KOPT-K1 (cell line): ENCODE results near the gene PWWP2B.

ENCODE experiments used
- H3K27ac ChIP-seq: fragments of 200-600 bp; sonication (generic); 2 replicates; pipeline ENCODE4 v1.5.1; 2016; ENCODE audit warnings: antibody characterized with exemption, mild to moderate bottlenecking, low read depth, low read length; ENCODE audit not compliant: poor library complexity, severe bottlenecking
- H3K36me3 ChIP-seq: fragments of 200-600 bp; sonication (generic); 2 replicates; pipeline ENCODE4 v1.5.1; 2017; ENCODE audit warnings: antibody characterized with exemption, mild to moderate bottlenecking, low read length, moderate library complexity; ENCODE audit not compliant: insufficient read depth
- H3K9me3 ChIP-seq: fragments of 200-600 bp; sonication (generic); 2 replicates; pipeline ENCODE4 v1.5.1; 2017; ENCODE audit warnings: antibody characterized with exemption, low read length, mild to moderate bottlenecking; ENCODE audit not compliant: insufficient read depth, poor library complexity, severe bottlenecking

PWWP2B gene

GRCh38 chr10:132392811-132393694, 3.9 kb upstream of the PWWP2B start:
- Histone ChIP-seq H3K27ac (no peak overlapping the region), H3K36me3 (no peaks in the 10 kb centered on the region), H3K9me3 (no peaks in the 10 kb centered on the region)

GRCh38 chr10:132393695-132394181, 3.3 kb upstream of the PWWP2B start:
- Histone ChIP-seq H3K27ac (no peak overlapping the region), H3K9me3 (no peaks in the 10 kb centered on the region), H3K36me3 (no peaks in the 10 kb centered on the region)

DNA sequence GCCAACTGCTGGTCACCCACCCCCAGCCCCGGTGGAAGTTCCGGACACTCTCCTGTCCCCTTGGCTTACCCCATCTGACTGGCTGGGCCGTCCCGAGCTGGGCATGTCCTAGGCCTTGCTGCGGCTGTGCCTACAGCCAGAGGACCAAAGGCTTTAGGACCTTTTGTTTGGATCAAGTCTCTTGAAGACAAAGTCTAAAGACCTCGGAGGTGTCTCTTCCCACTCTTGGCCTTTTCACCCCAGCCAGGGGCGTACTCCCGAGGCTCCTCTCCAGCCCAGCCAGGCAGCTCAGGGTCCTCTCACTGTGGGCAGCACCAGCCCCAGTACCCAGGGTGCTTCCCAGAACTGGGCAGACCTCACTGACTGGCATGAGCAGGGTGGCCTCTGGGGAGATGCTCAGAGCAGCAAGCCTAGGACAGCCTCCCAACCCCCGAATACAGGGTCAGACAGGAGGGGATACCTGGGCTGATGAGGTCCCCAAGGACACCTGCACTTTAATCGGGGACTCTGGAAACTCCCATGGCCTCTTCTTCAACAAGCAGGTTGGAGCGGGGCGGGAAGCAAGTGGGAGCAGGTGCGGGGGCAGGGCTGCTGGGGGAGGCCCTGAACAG, 2.7 kb upstream of the PWWP2B start:
- no peaks in the 10 kb centered on the region for H3K9me3 ChIP-seq
- no peak overlapping the region for H3K27ac ChIP-seq
- no peaks in the 10 kb centered on the region for H3K36me3 ChIP-seq

DNA sequence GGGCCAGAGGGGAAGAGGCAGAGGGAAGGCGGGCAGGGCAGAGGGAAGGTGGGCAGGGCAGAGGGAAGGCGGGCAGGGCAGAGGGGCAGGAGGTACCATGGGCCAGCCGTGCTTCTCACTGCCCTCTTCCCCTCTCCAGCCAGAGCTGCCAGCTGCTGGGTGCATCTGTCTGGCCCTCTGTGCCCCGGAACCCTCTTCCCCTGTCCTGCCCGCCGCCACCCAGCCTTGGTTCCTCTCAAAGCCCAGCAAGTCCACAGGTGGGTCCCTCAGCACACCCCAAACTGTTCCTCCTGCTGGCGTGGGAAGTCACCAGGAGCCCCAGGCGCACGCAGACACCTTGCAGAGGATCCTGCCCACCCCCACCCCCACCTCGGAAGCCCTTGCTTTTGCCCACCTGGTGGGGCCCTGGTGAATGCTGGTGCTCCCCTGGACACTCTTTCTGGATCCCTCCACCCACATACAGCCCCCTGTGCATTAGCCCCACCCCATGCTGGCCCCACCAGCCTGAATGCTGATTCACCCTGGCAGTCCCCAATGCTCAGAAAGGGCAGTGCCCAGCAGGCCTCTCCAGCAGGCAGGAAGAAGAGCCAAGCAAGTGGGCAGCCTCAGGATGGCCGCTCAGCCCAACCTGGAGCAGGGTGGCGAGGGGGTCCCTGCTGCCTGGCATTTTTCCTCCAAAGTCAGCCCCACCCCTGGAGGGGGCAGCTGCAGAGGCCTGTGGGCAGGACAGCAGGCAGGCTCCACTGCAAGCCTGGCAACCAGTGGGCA, 1.9 kb upstream of the PWWP2B start:
- H3K27ac ChIP-seq, result no peak overlapping the region
- no peaks in the 10 kb centered on the region for H3K9me3 ChIP-seq
- H3K36me3 ChIP-seq, result no peaks in the 10 kb centered on the region

GRCh38 chr10:132395704-132396493, 1.1 kb upstream of the PWWP2B start:
- peak overlapping the region; percentile 34 for H3K27ac ChIP-seq

GRCh38 chr10:132396494-132397035, 435 bp upstream of the PWWP2B start:
- peak overlapping the region; percentile 34 for H3K27ac ChIP-seq
- no peaks in the 10 kb centered on the region for H3K36me3 ChIP-seq
- no peaks in the 10 kb centered on the region for H3K9me3 ChIP-seq

More at GRCh38 chr10:132395704-132396493, 1.1 kb upstream of the PWWP2B start:
- Histone ChIP-seq H3K9me3 (no peaks in the 10 kb centered on the region), H3K36me3 (no peaks in the 10 kb centered on the region)

- H3K27ac ChIP-seq, result peak overlapping the region; percentile 65
- H3K36me3 ChIP-seq, result no peaks in the 10 kb centered on the region; the same call in 1 of the 2 replicates
- H3K9me3 ChIP-seq, result no peaks in the 10 kb centered on the region
Observed at GRCh38 chr10:132397671-132398565, 918 bp downstream of the PWWP2B start.

GRCh38 chr10:132398566-132398991, 1.6 kb downstream of the PWWP2B start:
- Histone ChIP-seq H3K27ac (no peak overlapping the region), H3K9me3 (no peaks in the 10 kb centered on the region), H3K36me3 (no peaks in the 10 kb centered on the region; the same call in 1 of the 2 replicates)

- Histone ChIP-seq H3K27ac (no peak overlapping the region), H3K36me3 (no peaks in the 10 kb centered on the region; the same call in 1 of the 2 replicates), H3K9me3 (no peaks in the 10 kb centered on the region)
Observed at GRCh38 chr10:132399117-132400035, 2.4 kb downstream of the PWWP2B start.

- H3K9me3 ChIP-seq, result no peaks in the 10 kb centered on the region
- H3K27ac ChIP-seq, result no peak overlapping the region
- H3K36me3 ChIP-seq, result peaks cover 3% of the 10 kb centered on the region; the same call in 1 of the 2 replicates
Observed at GRCh38 chr10:132400041-132400546, 3.1 kb downstream of the PWWP2B start.

DNA sequence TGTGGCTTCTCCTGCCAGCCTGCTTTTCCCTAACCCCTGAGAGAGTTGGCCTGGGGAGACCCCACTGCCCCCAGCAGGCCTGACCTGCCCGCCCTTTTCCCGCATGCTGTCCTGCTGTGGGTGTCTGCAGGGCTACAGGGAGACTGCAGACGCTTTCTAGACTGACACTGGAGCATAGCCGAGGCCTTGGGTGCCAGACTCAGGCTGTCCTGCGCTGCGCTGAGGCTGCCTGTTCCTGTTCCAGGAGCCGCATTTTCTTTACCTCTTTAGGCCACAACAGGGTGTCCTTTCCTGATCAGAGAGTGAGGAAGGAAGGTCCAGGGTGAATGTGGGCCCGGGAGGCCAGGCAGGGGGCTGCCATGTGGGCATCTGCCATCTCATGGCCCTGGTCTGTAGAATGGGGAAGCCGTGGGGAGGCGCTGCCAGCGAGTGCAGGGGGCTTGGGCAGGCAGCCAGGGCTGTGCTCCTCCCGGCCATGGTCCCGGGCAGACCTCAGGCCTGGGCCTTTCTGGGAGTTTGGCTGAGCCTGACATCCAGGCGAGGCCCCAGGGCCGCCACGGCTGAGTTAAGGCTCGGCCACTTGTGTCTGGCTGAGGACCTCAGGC, 3.6 kb downstream of the PWWP2B start:
- peaks cover 8% of the 10 kb centered on the region; the same call in 1 of the 2 replicates for H3K36me3 ChIP-seq
- no peak overlapping the region for H3K27ac ChIP-seq
- no peaks in the 10 kb centered on the region for H3K9me3 ChIP-seq
